LNCaP clone FGC (cell line): ENCODE results near the gene SLC2A13.
A peak's percentile ranks its signal among the peaks of the same experiment; 100 is the strongest.
"Not testable (repeated sequence)": the region's sequence is repeated elsewhere in the genome, so short reads cannot be mapped to it uniquely, and the experiment has no call there.

Experiments used
- DNase-seq: peaks from one replicate; pipeline ENCODE4 v3.0.0-alpha.2; 2011; ENCODE audit warnings: low read depth
- H3K4me3 ChIP-seq: 2 replicates; pipeline ENCODE4 v1.5.1; 2011; ENCODE audit warnings: mild to moderate bottlenecking, low read depth, low read length, control low read depth
- TF ChIP-seq, protein P1 (sequence below): IDR thresholded peaks from 2 replicates; pipeline ENCODE4 v1.5.1; 2012; ENCODE audit warnings: mild to moderate bottlenecking; ENCODE audit not compliant: control insufficient read depth, insufficient read depth; ENCODE audit errors: extremely low read depth

The SLC2A13 gene

DNA sequence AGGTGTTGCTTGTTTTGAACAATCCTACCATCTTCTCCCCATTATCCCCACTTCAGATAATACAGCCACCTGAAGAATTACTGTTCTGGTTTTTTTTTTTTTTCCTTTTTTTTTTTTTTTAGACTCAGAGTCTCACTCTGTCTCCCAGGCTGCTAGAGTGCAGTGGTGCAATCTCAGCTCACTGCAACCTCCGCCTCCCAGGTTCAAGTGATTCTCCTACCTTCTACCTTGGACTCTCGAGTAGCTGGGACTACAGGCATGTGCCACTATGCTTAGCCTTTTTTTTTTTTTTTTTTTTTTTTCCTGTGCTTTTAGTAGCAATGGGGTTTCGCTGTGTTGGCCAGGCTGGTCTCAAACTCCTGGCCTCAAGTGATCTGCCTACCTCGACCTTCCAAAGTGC, 306.9 kb downstream of the SLC2A13 start:
- TF ChIP-seq, protein P1, sequence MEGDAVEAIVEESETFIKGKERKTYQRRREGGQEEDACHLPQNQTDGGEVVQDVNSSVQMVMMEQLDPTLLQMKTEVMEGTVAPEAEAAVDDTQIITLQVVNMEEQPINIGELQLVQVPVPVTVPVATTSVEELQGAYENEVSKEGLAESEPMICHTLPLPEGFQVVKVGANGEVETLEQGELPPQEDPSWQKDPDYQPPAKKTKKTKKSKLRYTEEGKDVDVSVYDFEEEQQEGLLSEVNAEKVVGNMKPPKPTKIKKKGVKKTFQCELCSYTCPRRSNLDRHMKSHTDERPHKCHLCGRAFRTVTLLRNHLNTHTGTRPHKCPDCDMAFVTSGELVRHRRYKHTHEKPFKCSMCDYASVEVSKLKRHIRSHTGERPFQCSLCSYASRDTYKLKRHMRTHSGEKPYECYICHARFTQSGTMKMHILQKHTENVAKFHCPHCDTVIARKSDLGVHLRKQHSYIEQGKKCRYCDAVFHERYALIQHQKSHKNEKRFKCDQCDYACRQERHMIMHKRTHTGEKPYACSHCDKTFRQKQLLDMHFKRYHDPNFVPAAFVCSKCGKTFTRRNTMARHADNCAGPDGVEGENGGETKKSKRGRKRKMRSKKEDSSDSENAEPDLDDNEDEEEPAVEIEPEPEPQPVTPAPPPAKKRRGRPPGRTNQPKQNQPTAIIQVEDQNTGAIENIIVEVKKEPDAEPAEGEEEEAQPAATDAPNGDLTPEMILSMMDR: no peak
- H3K4me3 ChIP-seq: no peak overlapping the region
- DNase-seq: no peak

DNA sequence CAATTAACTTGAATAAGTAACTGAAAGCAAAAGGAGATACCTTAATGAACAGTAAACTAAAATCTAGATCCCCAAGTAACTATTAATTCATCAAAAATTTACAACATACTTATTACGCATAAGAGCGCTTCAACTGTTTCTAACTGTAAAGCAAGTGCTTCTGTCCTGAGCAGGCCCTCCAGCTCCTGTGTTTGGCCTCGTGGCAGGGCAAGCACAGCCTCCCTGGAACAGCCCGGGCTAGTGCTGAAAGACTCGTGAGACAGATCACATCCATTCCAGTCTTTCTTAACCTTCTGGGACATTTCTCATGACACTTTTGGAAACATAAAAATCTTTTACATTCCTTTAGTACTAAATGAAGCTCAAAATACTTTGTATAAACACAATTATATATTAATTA, 307.5 kb downstream of the SLC2A13 start:
- TF ChIP-seq, protein P1: no peak
- H3K4me3 ChIP-seq: no peak overlapping the region
- no peak for DNase-seq

DNA sequence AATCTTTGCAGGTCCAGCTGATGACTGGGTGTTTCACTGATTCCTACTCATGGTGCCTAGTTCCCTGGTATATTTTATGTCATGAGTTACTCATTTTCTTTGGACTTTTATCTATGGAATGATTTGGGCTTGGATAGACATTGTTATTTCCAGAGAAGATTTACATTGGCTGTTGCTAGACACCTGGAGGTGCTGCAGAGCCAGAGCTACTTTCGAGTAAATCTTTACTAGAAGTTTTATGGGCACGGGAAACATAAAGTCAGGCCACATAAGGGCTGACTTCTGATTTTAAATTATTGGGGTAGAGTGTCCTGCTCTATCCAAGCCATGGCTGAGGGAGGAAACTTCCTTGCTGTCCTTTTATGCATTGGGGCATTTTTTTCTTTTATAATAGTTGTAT, 310.4 kb downstream of the SLC2A13 start:
- H3K4me3 ChIP-seq: no peak overlapping the region
- DNase-seq: peak; percentile 26
- TF ChIP-seq, protein P1: peak; percentile 58

DNA sequence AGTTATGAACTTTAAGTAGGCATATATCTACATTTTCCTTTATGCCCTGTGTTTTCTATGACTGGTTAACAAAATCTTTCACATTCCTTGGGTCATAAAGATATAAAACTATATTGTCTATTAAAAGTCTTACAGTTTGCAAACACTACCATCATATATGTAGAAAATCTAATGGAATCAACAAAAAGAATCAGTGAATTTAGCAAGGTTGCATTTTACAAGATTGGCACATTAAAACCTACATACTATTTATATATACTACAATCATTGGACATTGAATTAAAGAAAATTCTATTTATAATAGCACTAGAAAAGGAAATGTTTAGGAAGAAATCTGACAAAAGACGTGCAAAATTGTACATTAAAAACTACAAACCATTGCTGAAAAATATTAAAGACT, 312.9 kb downstream of the SLC2A13 start:
- DNase-seq: no peak
- H3K4me3 ChIP-seq: no peak overlapping the region
- TF ChIP-seq, protein P1: no peak

DNA sequence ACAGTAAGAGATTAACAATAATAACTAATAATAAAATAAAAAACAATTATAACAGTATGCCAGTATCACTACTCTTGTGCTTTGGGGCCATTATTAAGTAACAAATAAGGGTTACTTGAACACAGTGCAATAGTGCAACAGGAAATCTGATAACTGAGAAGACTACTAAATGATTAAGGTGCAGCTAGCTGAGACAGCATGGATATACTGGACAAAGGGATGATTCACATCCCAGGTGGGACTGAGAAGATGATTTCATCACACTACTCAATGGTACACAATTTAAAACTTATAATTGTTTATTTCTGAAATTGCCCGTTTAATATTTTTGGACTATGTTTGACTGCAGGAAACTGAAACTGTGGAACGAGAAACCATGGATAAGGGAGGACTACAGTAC, 317.6 kb downstream of the SLC2A13 start:
- TF ChIP-seq, protein P1: no peak
- H3K4me3 ChIP-seq: no peak overlapping the region
- no peak for DNase-seq

DNA sequence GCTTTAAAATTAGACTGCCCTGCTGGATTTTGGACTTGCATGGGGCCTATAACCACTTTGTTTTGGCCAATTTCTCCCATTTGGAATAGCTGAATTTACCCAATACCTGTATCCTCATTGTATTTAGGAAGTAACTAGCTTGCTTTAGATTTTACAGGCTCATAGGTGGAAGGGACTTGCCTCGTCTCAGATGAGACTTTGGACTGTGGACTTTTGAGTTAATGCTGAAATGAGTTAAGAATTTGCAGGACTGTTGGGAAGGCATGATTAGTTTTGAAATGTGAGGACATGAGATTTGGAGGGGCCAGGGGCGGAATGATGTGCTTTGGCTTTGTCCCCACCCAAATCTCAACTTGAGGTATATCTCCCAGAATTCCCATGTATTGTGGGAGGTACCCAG, 320.1 kb downstream of the SLC2A13 start:
- not testable (repeated sequence) for DNase-seq, H3K4me3 ChIP-seq

DNA sequence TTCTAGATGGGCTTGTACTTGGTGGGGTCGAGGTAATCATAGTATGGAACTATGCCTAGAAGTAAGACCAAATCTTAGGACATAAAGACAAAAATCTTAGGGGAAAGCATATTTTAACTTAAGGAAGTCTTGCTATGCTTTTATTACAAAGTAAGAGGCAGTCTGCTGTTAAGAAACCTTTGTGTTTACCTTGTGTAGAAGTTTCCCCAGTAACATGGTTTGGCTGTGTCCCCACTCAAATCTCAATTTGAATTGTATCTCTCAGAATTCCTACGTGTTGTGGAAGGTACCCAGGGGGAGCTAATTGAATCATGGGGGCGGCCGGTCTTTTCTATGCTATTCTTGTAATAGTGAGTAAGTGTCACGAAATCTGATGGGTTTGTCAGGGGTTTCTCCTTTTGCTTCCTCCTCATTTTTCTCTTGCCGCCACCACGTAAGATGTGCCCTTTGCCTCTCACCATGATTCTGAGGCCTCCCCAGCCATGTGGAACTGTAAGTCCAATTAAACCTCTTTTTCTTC, 323.8 kb downstream of the SLC2A13 start:
- H3K4me3 ChIP-seq: no peak overlapping the region
- no peak for DNase-seq

More for the DNA sequence above, 323.8 kb downstream of the SLC2A13 start:
- TF ChIP-seq, protein P1: no peak
